H1 (cell line): ENCODE data around the gene PGPEP1. TPM values are rescaled to one million over a fixed set of nuclear protein-coding genes. Genes with fewer than 3 reads are reported as not detected.

ENCODE experiments used
- CTCF ChIA-PET: fragments of 300-600 bp; sonication (Branson Sonifier 250); formaldehyde crosslinking; loops from one replicate; lab custom pipeline; 2021; ENCODE audit not compliant: partially characterized antibody; lab: Charles Lee
- POLR2A ChIA-PET: fragments of 300-600 bp; sonication (Branson Sonifier 250); formaldehyde crosslinking; loops from one replicate; lab custom pipeline; 2021; ENCODE audit warnings: inconsistent platforms; ENCODE audit not compliant: partially characterized antibody; lab: Charles Lee
- DNase-seq, 2 experiments: peaks; one replicate each; pipeline versions ENCODE4 v3.0.0 to v3.0.0-alpha.2; 2010 to 2022; ENCODE audit warnings: low spot score in 2 of 2, low read depth in 1 of 2, mixed read lengths in 1 of 2
- FAIRE-seq: peaks from 2 replicates; lab custom pipeline; 2011; peaks lifted over from hg19 to GRCh38; lab: Jason Lieb, UNC
- H2AFZ ChIP-seq: 2 replicates; pipeline ENCODE4 v1.8.1; 2012; ENCODE audit warnings: low read length, inconsistent platforms
- H2AK5ac ChIP-seq: 2 replicates; pipeline ENCODE4 v1.6.1; 2013; ENCODE audit warnings: low read depth, low read length
- H2BK120ac ChIP-seq: replicated peaks from 2 replicates; pipeline ENCODE3; 2013; ENCODE audit warnings: low read depth, low read length, inconsistent platforms
- H2BK12ac ChIP-seq: 2 replicates; pipeline ENCODE4 v1.6.1; 2013; ENCODE audit warnings: low read depth, low read length
- H2BK15ac ChIP-seq: 2 replicates; pipeline ENCODE4 v1.6.1; 2013; ENCODE audit warnings: low read length
- H2BK20ac ChIP-seq: 2 replicates; pipeline ENCODE4 v1.6.1; 2013; ENCODE audit warnings: low read length
- H2BK5ac ChIP-seq: 2 replicates; pipeline ENCODE4 v1.6.1; 2013; ENCODE audit warnings: low read depth, low read length
- H3K14ac ChIP-seq: 2 replicates; pipeline ENCODE4 v1.6.1; 2013; ENCODE audit warnings: inconsistent platforms; ENCODE audit not compliant: insufficient read length
- H3K18ac ChIP-seq: 2 replicates; pipeline ENCODE4 v1.6.1; 2013; ENCODE audit warnings: low read length; ENCODE audit errors: extremely low read depth
- H3K23ac ChIP-seq: 2 replicates; pipeline ENCODE4 v1.6.1; 2013; ENCODE audit warnings: inconsistent platforms; ENCODE audit not compliant: insufficient read length
- H3K23me2 ChIP-seq: 2 replicates; pipeline ENCODE4 v1.6.1; 2013; ENCODE audit warnings: low read depth, low read length
- H3K27ac ChIP-seq: 2 replicates; pipeline ENCODE4 v1.6.1; 2011; ENCODE audit warnings: low read depth, low read length, inconsistent platforms
- H3K27me3 ChIP-seq, 4 experiments: replicated peaks in 1 of 4; 1 replicate in 1 of 4; 2 replicates in 3 of 4; pipeline versions ENCODE4 v1.6.1 to v1.8.1; 2011 to 2013; ENCODE audit warnings: low read length in 3 of 4, mild to moderate bottlenecking in 3 of 4, inconsistent platforms in 2 of 4, mixed read lengths in 2 of 4, moderate library complexity in 1 of 4; ENCODE audit not compliant: control insufficient read depth in 3 of 4, insufficient read depth in 3 of 4; ENCODE audit errors: extremely low read depth in 1 of 4
- H3K36me3 ChIP-seq, 4 experiments: 2 replicates each; pipeline versions ENCODE4 v1.6.1 to v1.8.1; 2011 to 2013; ENCODE audit warnings: mild to moderate bottlenecking in 4 of 4, low read length in 3 of 4, moderate library complexity in 2 of 4, control low read depth in 1 of 4, inconsistent platforms in 1 of 4; ENCODE audit not compliant: insufficient read depth in 4 of 4, control insufficient read depth in 2 of 4
- H3K4ac ChIP-seq: replicated peaks from 2 replicates; pipeline ENCODE3; 2013; ENCODE audit warnings: low read length, low read depth, mixed read lengths, inconsistent platforms; ENCODE audit not compliant: insufficient read length
- H3K4me1 ChIP-seq, 4 experiments: replicated peaks in 1 of 4; 1 replicate in 1 of 4; 2 replicates in 3 of 4; pipeline versions ENCODE4 v1.6.1 to v1.8.1; 2011 to 2013; ENCODE audit warnings: low read length in 3 of 4, inconsistent platforms in 2 of 4, mixed read lengths in 1 of 4; ENCODE audit not compliant: insufficient read depth in 4 of 4, control insufficient read depth in 3 of 4
- H3K4me2 ChIP-seq, 2 experiments: 2 replicates each; pipeline versions ENCODE4 v1.6.1 to v1.8.1; 2011 to 2013; ENCODE audit warnings: low read depth in 2 of 2, low read length in 2 of 2, control low read depth in 1 of 2, inconsistent platforms in 1 of 2, mild to moderate bottlenecking in 1 of 2; ENCODE audit not compliant: insufficient read depth in 1 of 2
- H3K4me3 ChIP-seq, 4 experiments: fragments of 200-600, 300-600 bp in 1 of 4; sonication (generic), shearing (Covaris generic), sonication (Bioruptor Twin) in 1 of 4; 2 replicates each; pipeline versions ENCODE4 v1.5.1 to v1.8.1; 2011 to 2016; ENCODE audit warnings: low read length in 4 of 4, low read depth in 3 of 4, control low read depth in 2 of 4, inconsistent platforms in 2 of 4, mild to moderate bottlenecking in 2 of 4, mixed read lengths in 1 of 4, moderate library complexity in 1 of 4; ENCODE audit not compliant: insufficient read depth in 2 of 4; ENCODE audit errors: extremely low read depth in 1 of 4
- H3K56ac ChIP-seq: replicated peaks from 2 replicates; pipeline ENCODE3; 2013; ENCODE audit warnings: low read depth, mild to moderate bottlenecking, mixed read lengths, low read length, inconsistent platforms; ENCODE audit not compliant: insufficient read length
- H3K79me1 ChIP-seq: 2 replicates; pipeline ENCODE4 v1.6.1; 2013; ENCODE audit warnings: low read depth, low read length, control low read depth
- H3K79me2 ChIP-seq, 2 experiments: 2 replicates each; pipeline versions ENCODE4 v1.6.1 to v1.8.1; 2012 to 2013; ENCODE audit warnings: low read length in 2 of 2, mild to moderate bottlenecking in 2 of 2, inconsistent platforms in 1 of 2; ENCODE audit not compliant: insufficient read depth in 2 of 2, control insufficient read depth in 1 of 2
- H3K9ac ChIP-seq, 4 experiments: replicated peaks in 1 of 4; 1 replicate in 1 of 4; 2 replicates in 3 of 4; pipeline versions ENCODE4 v1.6.1 to v1.8.1; 2011 to 2013; ENCODE audit warnings: low read depth in 3 of 4, low read length in 3 of 4, control low read depth in 2 of 4, mild to moderate bottlenecking in 2 of 4, moderate library complexity in 2 of 4, inconsistent platforms in 1 of 4; ENCODE audit errors: extremely low read depth in 1 of 4
- H3K9me3 ChIP-seq, 2 experiments: 2 replicates each; pipeline versions ENCODE4 v1.6.1 to v1.8.1; 2012 to 2013; ENCODE audit warnings: mild to moderate bottlenecking in 2 of 2, moderate library complexity in 2 of 2, control low read depth in 1 of 2, inconsistent platforms in 1 of 2, low read depth in 1 of 2, low read length in 1 of 2, mixed read lengths in 1 of 2; ENCODE audit not compliant: insufficient read depth in 2 of 2
- H4K20me1 ChIP-seq, 2 experiments: replicated peaks in 1 of 2; 2 replicates each; pipeline versions ENCODE3 to v1.8.1; 2011 to 2013; ENCODE audit warnings: inconsistent platforms in 2 of 2, low read length in 2 of 2, mild to moderate bottlenecking in 1 of 2; ENCODE audit not compliant: insufficient read depth in 2 of 2, control insufficient read depth in 1 of 2
- H4K5ac ChIP-seq: 2 replicates; pipeline ENCODE4 v1.6.1; 2013; ENCODE audit warnings: low read length, low read depth, mixed read lengths, inconsistent platforms; ENCODE audit not compliant: insufficient read length
- H4K8ac ChIP-seq: 2 replicates; pipeline ENCODE4 v1.8.0; 2013; ENCODE audit warnings: mild to moderate bottlenecking, moderate library complexity, low read length, inconsistent platforms; ENCODE audit not compliant: insufficient read depth; ENCODE audit errors: extremely low read depth
- H4K91ac ChIP-seq: replicated peaks from 2 replicates; pipeline ENCODE3; 2013; ENCODE audit warnings: low read length, mixed read lengths, inconsistent platforms; ENCODE audit not compliant: insufficient read length
- CHD1 ChIP-seq: IDR thresholded peaks from 2 replicates; pipeline ENCODE4 v1.6.1; 2012; ENCODE audit warnings: low read depth, low read length, improper control_type of control experiment
- MAFK ChIP-seq: IDR thresholded peaks from 2 replicates; pipeline ENCODE4 v1.6.1; 2012; ENCODE audit warnings: low read depth, mild to moderate bottlenecking, improper control_type of control experiment, low read length
- MAX ChIP-seq: IDR thresholded peaks from 2 replicates; pipeline ENCODE4 v1.6.1; 2012; ENCODE audit warnings: inconsistent platforms
- NANOG ChIP-seq: IDR thresholded peaks from 2 replicates; pipeline ENCODE4 v1.6.1; 2011; ENCODE audit warnings: low read length, low read depth, mild to moderate bottlenecking, inconsistent platforms; ENCODE audit not compliant: insufficient read depth, poor library complexity, severe bottlenecking
- ZNF274 ChIP-seq: IDR thresholded peaks from 2 replicates; pipeline ENCODE4 v1.7.0; 2012; ENCODE audit warnings: low read length, borderline replicate concordance; ENCODE audit errors: extremely low read depth
- WGBS, 2 experiments: shearing (Covaris generic) in 1 of 2; methylation state at CpG; one replicate each; pipeline versions ENCODE4 v1.1.6 to v1.1.7; 2013 to 2015; ENCODE audit warnings: low lambda C conversion rate in 2 of 2, mixed read lengths in 2 of 2, inconsistent platforms in 1 of 2, low coverage in 1 of 2, missing lambda C conversion rate in 1 of 2; ENCODE audit not compliant: insufficient replicate concordance in 2 of 2, insufficient coverage in 1 of 2, insufficient read length in 1 of 2; ENCODE audit errors: extremely low coverage in 1 of 2, missing lambda C conversion rate in 1 of 2; 5-methylcytosine and 5-hydroxymethylcytosine counted together
- polyA plus RNA-seq, 7 experiments: library from polyadenylated mRNA; depleted of rRNA in 3 of 7; stranded (reverse) in 5 of 7; unstranded in 2 of 7; fragments of >200 nt in 5 of 7; fragments of 200-250 nt in 2 of 7; gene quantifications; 1 replicate in 5 of 7; 2 replicates in 1 of 7; 4 replicates in 1 of 7; pipeline versions ENCODE4 v1.2.1 to v1.2.3, GENCODE V29; 2011 to 2013; ENCODE audit warnings: missing spikeins in 2 of 7, mixed read lengths in 2 of 7
- total RNA-seq: library from RNA; stranded (reverse); fragmentation: NEBNext Ultra II Directional; extraction: Animal tissue kit (Norgen Biotek cat#: 25700); gene quantifications from 2 replicates; pipeline ENCODE4 v1.2.1, GENCODE V29; 2021

PGPEP1 gene
- total and polyA plus RNA-seq, 2 of the 8 experiments (the other 6 are each of a cell fraction or from before 2014, with no cell fraction given): 17.0 to 33.4 TPM

GRCh38 chr19:18310966-18311365 lies 29.4 kb upstream of the PGPEP1 start:
- H4K20me1 ChIP-seq: peaks cover 0 to 12% of the 10 kb centered on the region in 2 experiments
- H3K27ac ChIP-seq: no peak overlapping the region
- H3K9ac ChIP-seq: no peak overlapping the region; a peak in 1 of 7 replicates
- TF ChIP-seq CHD1 (no peak), MAX (no peak), NANOG (no peak), ZNF274 (no peak), MAFK (no peak)
- H3K4me1 ChIP-seq: peaks cover 0 to 3% (median 0%) of the 10 kb centered on the region in 4 experiments; a peak in 2 of 7 replicates
- H3K9me3 ChIP-seq: no peaks in the 10 kb centered on the region
- CTCF ChIA-PET: interaction anchor here (0.9 to 13.7 kb wide), 7 partner anchors 9 to 95 kb away, joined by 3 to 242 read pairs (median 4); partner anchors contain the start of genes IQCN, JUND and LSM4
- no peak overlapping the region for H3K4me3 ChIP-seq
- no peak overlapping the region for H3K18ac ChIP-seq
- no peak overlapping the region for H2AFZ ChIP-seq
- H3K14ac ChIP-seq: no peak overlapping the region
- POLR2A ChIA-PET: interaction anchor here (5.0 to 13.8 kb wide), 2 partner anchors 11 to 31 kb away, joined by 32 to 200 read pairs; partner anchors contain the start of genes JUND and LSM4
- no peak overlapping the region for H2BK20ac ChIP-seq
- H4K91ac ChIP-seq: no peak overlapping the region
- no peak overlapping the region for H2AK5ac ChIP-seq
- H2BK15ac ChIP-seq: no peak overlapping the region
- H3K79me1 ChIP-seq: no peaks in the 10 kb centered on the region; the same call in 1 of the 2 replicates
- no peak overlapping the region for H2BK120ac ChIP-seq
- no peak overlapping the region for H3K56ac ChIP-seq
- H3K4ac ChIP-seq: no peak overlapping the region
- H3K23me2 ChIP-seq: no peaks in the 10 kb centered on the region
- no peaks in the 10 kb centered on the region for H3K27me3 ChIP-seq
- peaks cover 0 to 7% of the 10 kb centered on the region in 2 experiments; a peak in 1 of 4 replicates for H3K79me2 ChIP-seq
- H4K5ac ChIP-seq: no peak overlapping the region
- WGBS, 2 experiments: 90% methylated on average over 13 of the region's 13 CpGs; no CpG with 5 or more reads in 1 of the 2 experiments
- DNase-seq (no peak), FAIRE-seq (no peak)
- H2BK12ac ChIP-seq: no peak overlapping the region
- no peak overlapping the region for H3K4me2 ChIP-seq
- H3K36me3 ChIP-seq: peaks cover 15 to 79% (median 47%) of the 10 kb centered on the region in 4 experiments
- no peak overlapping the region for H3K23ac ChIP-seq
- H4K8ac ChIP-seq: no peak overlapping the region
- peak overlapping the region; percentile 8; the same call in 1 of the 2 replicates for H2BK5ac ChIP-seq
